IPS-18c (cell line): ENCODE results near the gene PLEKHS1.

Experiments
- H3K4me3 ChIP-seq: 2 replicates; pipeline ENCODE4 v1.7.0; 2013; ENCODE audit warnings: low read depth, mild to moderate bottlenecking, low read length, moderate library complexity; ENCODE audit not compliant: insufficient read depth
- H3K9me3 ChIP-seq: one replicate; pipeline ENCODE4 v1.6.1; 2013; ENCODE audit warnings: mild to moderate bottlenecking, low read length, moderate library complexity; ENCODE audit not compliant: control insufficient read depth, insufficient read depth

The PLEKHS1 gene

DNA sequence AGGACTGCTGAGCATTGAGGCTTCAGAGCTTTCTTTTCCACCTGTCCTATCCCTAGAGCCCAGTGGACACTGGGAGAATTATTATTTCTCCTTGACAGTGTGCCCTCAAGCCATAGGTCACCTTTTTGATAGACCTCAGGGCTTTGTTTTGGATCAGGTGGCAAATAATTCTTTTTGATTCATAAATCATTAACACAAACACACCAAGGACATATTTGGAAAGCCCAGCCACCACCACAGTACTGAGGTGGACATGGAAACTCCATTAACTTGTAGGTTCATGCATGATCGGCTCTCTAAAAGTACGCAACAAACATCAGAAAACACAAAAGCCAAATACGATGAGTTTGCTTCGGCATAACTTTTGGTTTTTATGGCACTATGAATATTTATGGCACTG, 17.8 kb upstream of the PLEKHS1 start:
- Histone ChIP-seq H3K4me3 (no peak overlapping the region), H3K9me3 (no peaks in the 10 kb centered on the region)

DNA sequence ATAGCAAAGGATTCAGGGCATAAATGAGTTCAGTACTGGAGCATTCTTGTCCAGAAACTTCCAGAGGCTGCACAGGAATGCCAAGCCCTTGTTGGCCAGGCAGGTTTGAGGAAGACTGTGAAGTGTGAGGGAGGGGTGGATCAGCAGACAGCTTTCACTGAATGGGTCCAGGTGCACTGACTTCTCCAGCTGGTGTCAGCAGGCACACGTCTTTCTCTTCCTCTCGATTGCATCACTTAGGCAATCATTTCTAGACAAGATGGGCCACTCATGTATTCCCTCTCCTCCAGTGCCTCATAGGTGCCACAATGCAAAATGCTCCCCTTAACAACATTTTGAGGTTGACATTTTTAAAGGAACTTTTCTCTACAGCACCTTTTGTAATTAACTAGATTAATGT, 15.6 kb upstream of the PLEKHS1 start:
- no peak overlapping the region for H3K4me3 ChIP-seq
- no peaks in the 10 kb centered on the region for H3K9me3 ChIP-seq

GRCh38 chr10:113736576-113736975, 14.9 kb upstream of the PLEKHS1 start:
- no peaks in the 10 kb centered on the region for H3K9me3 ChIP-seq
- H3K4me3 ChIP-seq = no peak overlapping the region

- Histone ChIP-seq H3K9me3 (no peaks in the 10 kb centered on the region), H3K4me3 (no peak overlapping the region)
Measured at GRCh38 chr10:113739031-113739430, 12.5 kb upstream of the PLEKHS1 start.

DNA sequence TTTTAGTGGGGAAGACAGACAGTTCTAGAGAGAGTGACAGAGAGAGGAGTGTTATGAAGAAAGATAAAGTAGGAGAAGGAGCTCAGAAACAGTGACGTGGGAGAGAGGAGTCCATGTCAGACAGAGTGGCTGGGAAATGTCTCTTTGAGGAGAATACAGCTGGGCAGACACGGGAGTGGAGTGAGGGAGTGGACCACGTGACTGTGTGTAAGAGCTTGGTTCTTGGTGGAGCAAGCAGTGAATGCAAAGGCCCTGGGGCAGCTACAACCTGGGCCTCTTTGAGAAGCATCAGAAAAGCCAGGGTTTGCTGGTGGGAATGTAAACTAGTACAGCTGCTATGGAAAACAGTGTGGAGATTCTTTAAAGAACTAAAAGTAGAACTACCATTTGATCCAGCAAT, 11.9 kb upstream of the PLEKHS1 start:
- no peaks in the 10 kb centered on the region for H3K9me3 ChIP-seq
- H3K4me3 ChIP-seq = no peak overlapping the region

DNA sequence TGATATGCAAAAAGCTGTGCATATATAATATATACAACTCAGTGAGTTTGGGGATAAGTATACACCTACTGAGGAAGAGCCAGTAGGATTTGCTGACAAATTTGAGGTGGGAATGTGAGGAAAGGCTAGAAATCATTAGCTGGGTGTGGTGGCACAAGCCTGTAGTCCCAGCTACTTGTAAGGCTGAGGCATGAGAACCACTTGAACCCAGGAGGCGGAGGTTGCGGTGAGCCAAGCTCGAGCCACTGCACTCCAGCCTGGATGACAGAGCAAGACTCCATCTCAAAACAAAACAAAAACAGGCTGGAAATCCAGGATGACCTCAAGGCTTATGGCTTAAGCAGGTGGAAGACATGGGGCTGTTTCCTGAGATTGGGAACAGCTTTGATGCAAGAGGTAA, 10.6 kb upstream of the PLEKHS1 start:
- no peak overlapping the region for H3K4me3 ChIP-seq

DNA sequence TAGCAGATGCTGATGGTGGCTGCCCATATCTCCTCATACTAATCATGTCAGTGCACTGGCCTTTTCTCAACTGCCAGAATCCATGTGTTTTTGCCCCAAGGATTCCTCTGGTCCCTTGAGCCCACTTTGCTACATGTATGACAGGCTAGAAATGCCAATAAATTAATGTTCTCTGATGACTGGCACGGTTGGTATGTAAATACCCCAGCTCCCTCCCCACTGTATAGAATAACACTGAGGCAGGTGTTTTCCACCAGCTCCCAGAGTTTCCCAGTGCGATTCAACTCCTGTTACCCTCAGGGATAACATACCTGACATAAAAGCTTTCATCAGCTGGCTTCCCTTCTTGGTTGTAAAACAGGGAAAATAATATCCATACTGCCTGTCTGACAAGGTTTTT, 9.0 kb upstream of the PLEKHS1 start:
- Histone ChIP-seq H3K9me3 (no peaks in the 10 kb centered on the region), H3K4me3 (no peak overlapping the region)

More for the DNA sequence above, 10.6 kb upstream of the PLEKHS1 start:
- no peaks in the 10 kb centered on the region for H3K9me3 ChIP-seq

DNA sequence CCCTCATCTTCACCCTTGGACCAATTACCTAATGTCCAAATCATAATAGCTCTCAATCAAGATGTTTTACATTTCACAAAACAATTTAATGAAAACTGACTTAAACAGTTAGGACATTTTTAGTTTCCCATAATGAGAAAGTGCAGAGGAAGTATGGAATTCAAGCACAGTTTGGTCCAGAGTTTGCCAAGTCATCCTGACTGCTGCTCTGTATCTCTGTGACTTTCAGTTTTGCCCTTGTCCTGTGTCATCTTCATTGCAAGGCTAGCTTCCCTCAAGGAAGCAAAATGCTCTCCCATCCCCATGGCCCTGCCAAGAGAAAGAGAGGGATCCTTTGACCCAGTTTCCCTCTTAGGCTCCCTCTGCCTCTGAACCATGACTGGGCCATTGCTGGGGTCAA, 7.9 kb upstream of the PLEKHS1 start:
- Histone ChIP-seq H3K9me3 (no peaks in the 10 kb centered on the region), H3K4me3 (no peak overlapping the region)

DNA sequence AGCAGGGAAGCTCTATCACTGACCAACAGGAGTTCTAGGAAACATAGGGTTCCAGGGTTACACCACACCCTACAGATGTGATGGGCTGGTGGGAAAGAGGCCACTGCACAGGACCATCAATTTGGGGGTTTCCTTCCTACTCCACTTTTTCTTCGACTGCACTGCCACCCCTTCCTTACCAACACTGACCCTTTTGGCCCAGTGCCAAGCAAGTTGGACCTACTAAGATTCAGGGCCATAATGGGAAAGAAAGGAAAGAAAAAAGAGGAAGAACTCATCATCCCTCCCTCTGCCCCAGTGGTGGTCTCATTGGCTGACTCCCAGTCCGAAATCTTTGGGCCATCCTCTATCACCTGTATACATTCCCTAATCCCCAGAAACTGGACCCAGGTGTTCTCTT, 6.1 kb upstream of the PLEKHS1 start:
- H3K4me3 ChIP-seq = no peak overlapping the region
- no peaks in the 10 kb centered on the region for H3K9me3 ChIP-seq

GRCh38 chr10:113746217-113746957, 5.1 kb upstream of the PLEKHS1 start:
- Histone ChIP-seq H3K4me3 (no peak overlapping the region), H3K9me3 (no peaks in the 10 kb centered on the region)

- Histone ChIP-seq H3K4me3 (no peak overlapping the region), H3K9me3 (no peaks in the 10 kb centered on the region)
Measured at GRCh38 chr10:113752553-113752952, 1.1 kb downstream of the PLEKHS1 start.

DNA sequence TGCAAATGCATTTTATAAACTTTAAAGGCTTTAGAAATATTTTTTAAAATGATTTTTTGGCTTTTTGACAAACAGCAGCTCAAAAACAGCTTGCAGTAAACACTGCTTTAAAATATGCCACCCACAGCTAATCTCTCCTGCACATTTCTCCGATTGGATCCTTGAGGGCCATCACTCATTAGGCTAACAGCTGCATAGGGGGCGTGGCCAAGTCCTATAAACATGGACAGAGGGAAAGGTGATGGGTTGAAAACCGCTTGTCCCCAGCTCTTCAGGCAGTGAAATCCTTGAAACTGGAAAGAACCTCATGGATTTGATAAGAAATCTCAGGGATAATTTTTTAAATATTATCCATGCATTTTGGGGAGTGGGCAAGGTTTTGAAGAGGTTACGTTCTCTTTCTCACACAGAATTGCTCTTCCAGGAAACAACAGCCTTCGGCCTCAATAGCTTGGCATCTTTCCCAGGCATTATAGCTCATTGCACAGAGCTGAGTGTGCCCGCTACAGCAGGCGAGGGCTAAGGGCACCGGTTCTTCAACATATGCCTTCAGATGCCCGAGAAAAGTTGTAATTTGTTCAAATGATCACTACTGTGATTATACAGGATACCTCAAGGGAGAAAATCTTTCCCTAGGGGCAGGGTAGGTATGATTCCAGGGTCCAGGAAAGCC, 1.7 kb downstream of the PLEKHS1 start:
- Histone ChIP-seq H3K4me3 (no peak overlapping the region), H3K9me3 (no peaks in the 10 kb centered on the region)

DNA sequence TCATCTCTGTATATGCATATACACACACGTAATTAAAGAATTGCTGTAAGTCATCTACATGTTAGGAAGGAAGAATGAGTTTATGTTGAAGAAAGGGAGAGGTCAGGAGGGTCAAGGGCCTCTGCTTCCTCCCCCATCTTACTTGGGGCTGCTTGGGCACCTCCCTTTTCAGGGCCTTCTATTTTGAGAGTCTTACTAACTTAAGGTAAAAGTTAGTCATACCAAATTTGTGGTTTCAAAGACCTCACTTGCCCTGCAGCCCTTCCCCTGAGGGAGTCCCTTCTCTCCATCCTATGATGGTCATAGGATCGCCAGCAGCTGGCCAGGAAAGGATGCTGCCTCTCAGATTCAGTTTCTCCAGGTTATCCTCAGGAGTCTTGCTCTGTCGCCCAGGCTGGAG, 2.6 kb downstream of the PLEKHS1 start:
- Histone ChIP-seq H3K9me3 (no peaks in the 10 kb centered on the region), H3K4me3 (no peak overlapping the region)

DNA sequence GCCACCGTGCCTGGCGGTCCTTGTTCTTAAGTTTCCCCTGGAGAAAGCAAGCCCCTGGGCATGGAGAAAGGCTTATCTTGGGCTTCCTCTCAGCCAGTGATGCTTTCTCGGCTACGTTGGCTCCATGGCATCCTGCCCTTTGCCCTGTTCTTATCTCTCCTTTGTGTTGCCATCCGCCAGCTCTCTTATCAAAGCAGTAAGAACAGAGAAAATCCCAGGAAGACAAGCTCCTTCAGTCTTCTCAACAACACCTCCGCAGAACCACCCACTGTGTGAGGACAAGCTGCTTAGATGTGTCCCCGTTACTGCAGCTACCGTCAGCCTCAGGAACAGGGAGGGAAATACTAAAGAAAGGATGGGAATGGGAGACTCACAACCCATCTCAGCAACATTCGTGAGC, 3.3 kb downstream of the PLEKHS1 start:
- no peaks in the 10 kb centered on the region for H3K9me3 ChIP-seq

GRCh38 chr10:113756940-113757543, 5.6 kb downstream of the PLEKHS1 start:
- H3K9me3 ChIP-seq = no peaks in the 10 kb centered on the region
- H3K4me3 ChIP-seq = no peak overlapping the region

More for the DNA sequence above, 3.3 kb downstream of the PLEKHS1 start:
- H3K4me3 ChIP-seq = no peak overlapping the region

- H3K4me3 ChIP-seq = no peak overlapping the region
- no peaks in the 10 kb centered on the region for H3K9me3 ChIP-seq
Measured at GRCh38 chr10:113762083-113762482, 10.6 kb downstream of the PLEKHS1 start.

DNA sequence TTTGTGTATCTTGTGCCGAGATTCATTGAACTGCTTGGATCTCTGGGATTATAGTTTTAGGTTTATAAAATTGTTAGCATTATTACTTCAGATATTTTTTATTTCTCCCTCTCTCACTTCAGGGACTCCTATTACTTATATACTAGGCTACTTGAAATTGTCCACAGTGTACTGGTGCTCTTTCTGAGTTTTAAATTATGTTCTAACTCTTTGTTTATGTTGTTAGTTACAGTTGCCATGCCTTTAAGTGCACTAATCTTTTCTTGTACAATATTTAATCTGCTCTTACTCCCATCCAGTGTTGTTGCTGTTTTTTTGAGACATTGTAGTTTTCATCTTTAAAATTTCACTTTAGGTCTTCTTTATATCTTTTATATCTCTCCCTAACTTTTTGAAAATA, 13.1 kb downstream of the PLEKHS1 start:
- peaks cover 2% of the 10 kb centered on the region for H3K9me3 ChIP-seq
- H3K4me3 ChIP-seq = no peak overlapping the region

DNA sequence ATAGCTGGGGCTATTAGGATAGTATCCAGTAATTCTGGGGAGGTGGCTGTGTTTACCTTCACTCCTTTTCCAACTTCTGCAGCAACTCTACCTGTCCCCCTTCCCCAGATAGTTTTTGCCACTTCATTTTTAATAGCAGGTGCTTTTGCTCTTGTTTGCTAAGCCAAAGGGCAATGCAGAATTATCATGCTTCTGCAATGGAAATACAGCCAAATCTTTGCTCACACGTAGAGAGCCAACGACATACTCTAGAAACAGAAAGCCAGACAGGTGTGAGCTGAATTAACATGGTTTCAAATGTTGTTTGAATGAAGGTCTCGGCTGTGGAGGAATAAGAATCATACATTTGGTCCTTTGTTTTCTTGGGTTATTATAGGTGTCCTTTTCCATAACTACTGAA, 14.4 kb downstream of the PLEKHS1 start:
- H3K9me3 ChIP-seq = peaks cover 2% of the 10 kb centered on the region
- H3K4me3 ChIP-seq = no peak overlapping the region
